ENCODE data around the gene WDFY4.

Gene WDFY4

DNA sequence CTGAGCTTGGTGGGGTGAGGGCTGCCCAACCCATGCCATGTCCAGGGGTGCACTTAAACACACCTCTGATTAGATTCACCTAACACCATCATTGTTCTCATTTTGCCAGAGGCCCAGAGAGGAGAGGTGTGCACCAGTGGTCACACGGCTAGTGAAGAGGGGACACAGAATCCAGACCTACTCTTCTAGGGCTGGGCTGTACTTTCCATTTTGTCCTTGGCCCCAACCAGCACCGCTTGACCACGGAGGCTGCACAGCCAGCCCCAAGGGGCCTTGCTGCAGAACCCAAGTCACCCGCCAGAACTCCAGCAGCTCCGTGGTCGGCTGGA is 246 bp upstream of the WDFY4 start:
- DNase-seq (ENCODE audit: low read depth in 3 of 3, low spot score in 1 of 3): no peak

DNA sequence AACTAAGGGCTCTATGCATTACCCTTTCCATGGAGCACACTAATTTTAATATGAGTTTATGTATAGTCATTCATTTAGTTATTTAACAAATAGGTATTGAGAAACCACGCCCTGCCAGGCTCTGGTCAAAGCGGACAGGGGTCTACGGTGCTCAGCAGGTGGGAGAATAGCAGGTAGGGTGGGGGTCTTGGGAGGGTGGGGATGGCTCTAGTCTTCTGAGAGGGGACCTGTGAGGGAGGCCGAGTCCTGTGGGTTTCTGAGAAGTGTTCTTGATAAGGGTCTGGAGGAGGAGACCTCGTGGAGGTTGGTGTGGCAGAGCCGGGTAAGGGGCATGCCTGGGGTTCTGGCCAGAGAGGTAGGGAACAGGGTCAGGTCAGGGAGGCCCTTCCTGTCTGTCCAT is 1.1 kb downstream of the WDFY4 start:
- DNase-seq (ENCODE audit: low read depth in 3 of 3, low spot score in 1 of 3): no peak

DNA sequence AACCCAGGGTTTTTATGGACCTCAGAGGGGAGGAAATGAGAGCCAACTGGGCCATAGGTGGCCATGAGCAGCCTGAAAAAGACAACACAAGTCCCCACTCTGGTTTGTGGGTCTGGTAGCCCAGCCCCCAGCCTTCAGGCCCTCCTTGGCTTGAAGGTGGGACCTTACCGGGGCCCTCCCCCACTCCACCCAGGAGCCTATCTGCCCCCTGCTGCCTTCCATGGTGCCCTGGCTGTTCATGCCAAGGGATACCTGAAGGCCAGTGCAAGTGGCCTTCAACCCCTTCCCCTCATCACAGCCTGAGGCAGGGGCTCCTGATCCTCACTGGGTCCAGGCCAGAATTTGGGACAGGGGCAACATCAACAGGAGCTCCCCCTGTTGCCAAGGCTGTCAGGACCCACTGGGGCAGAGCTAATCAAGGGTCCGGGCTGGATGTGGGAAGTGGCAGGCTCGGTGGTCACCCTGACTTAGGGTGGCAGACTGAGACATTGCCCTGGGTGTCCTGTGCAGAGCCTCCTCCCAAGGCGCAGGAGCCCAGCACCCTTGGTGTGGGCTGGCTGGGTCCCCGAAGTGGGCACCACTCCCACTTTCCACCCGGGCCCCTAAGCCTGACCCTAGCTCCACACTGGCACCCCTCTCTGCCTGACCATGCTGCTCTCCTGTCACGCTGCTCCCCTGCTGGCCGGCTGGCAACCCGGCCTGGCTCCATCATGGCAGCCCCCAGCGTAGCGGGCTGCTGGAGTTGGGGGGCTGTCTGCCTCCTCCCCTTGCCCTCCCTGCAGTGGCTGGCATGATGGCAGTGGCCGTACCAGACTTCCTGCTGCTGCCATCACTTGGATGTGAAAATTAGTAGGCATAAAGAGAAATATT is 6.4 kb downstream of the WDFY4 start:
- DNase-seq (ENCODE audit: low read depth in 3 of 3, low spot score in 1 of 3): no peak

DNA sequence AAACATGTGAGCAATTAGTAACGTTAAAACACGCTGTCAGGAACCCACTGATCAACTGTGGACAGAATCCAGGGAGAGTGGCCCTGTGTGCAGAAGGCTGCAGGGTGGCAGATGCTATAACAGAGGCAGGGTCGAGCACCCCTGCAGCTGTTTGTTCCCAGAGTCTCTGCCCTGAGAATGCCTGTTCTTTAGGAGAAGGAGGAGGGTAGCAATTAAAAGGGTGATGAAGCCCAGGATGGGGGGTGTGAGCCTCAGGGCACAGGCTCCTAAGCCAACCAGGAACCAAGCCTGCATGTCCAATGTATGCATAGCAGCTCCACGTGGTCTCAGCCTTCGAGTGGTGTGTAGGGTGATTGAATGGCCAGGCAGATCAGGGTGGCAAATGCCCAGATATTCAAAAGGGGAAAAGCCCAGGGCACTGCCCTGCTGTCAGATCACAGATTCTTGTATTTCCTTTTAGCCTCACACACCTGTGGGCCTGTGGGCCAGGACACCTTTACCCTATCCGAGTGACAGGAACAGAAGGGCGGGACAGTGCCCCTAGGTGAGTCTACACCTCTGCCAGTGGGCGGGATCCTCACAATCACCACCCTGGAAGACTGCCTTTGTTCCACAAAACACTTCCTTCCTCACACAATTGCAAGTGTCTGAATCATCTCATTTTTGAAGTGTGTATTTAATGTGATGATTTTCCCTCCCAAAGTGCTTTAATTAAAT is 7.3 kb downstream of the WDFY4 start:
- DNase-seq (ENCODE audit: low read depth in 3 of 3, low spot score in 1 of 3): no peak

DNA sequence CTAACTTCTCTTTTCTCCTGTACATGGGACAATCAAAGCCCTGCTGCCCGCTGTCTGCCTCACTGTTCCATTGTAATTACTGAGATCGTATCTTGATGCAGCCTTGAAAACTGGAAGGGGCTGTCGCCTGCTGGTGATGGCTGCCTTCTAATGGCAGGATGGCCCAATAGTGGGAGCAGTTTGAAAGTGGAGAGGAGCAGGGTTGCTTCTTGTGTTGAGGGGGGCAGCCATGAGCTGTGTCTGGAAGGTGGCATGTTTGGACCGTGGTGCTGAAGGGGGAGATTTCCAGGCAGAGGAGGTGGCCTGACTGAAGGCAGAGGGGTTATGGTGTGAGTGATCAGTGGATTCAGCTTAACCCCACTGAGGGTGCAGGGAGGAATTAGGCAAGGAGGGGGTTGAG is 8.1 kb downstream of the WDFY4 start:
- DNase-seq (ENCODE audit: low read depth in 3 of 3, low spot score in 1 of 3): no peak

DNA sequence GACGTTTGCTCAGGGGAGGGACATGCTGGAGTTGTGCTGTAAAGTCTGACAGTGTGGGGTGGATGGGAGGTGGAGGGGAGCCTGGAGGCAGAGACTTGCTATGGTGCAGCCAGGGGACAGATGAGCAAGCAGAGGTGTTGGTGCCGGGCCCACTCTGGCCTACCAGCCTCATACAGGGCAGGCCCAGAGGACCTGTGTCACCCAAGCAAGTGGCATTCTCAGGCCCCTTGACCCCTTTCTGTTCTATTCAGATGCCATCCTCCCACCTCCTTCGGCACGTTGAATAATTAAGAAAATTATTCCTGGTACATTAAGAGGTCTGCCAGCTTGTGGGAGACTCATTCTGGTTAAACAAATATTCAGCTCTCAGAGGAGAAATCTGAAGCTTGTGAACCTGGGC is 8.5 kb downstream of the WDFY4 start:
- DNase-seq (ENCODE audit: low read depth in 3 of 3, low spot score in 1 of 3): no peak

DNA sequence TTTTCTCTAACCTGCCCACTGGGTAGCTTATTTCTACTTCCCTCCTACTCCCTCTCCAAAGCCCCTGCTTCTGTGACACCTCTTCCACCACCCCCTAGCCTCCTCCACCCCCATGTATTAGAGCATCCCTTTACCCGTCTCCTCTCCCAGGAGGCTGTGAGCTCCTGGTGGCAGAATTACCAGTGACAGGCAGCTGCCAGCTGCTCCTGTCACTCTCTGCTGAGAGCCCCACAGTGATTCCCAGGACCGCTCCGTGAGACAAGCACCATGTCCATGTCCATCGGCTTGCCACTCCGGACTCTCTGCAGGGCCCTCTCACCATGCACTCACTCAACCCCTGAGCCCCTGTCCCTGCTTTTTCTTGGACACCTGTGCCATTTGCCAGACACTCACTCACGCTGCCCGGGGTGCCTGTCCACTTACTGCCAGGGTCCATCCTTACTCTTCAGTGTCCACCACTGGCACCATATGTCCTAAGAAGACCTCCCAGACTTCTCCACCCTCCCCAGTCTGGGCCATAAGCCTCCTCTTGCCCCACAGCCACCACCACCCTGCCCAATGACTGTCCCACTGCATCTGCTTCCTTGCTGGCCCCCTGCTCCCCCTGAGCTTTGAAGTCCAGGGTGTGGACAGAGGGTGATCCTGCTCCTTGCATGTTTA is 9.8 kb downstream of the WDFY4 start:
- no peak for DNase-seq (ENCODE audit: low read depth in 3 of 3, low spot score in 1 of 3)

DNA sequence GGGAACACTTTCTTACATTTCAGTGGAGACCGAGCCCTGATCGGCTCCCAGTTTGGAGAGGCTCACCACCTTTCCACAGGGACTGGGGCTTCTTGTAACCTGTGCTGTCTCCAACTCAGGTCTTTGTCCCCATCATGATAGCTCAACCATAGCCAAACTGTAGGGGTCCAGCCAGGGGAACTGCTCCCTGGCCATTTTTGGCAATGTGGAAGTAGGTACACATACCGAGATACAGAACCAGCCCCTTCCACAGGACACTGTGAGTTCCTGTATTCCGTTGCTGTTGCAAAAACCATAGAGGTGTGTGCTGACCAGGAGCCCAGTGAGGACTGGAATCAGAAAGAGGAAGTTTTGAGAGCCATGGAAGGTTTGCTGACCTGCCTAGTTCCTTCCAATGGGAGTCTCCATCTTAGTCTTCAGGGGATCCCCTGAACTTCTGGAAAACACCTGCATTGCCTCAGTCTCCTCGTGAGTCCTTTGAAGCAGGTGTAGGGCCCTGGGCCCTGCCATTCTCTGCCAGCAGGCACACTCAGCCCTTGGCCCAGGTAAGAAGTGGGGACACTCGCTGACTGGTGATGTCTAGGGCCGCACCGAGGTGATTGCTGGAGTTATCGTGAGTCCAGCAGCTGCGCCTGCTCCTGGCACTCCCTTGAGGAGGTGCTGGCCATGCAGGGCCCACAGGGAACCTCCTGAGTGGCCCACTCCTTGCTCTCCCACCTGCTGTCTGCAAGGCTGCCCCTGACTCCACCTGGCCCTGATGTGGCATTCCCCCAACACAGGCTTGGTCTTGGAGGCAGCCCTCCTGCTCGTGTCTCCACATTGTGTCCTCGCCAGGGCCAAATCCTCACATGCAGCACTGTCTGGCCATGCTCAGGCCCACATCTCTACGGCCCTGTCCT is 11.2 kb downstream of the WDFY4 start:
- no peak for DNase-seq (ENCODE audit: low read depth in 3 of 3, low spot score in 1 of 3)

DNA sequence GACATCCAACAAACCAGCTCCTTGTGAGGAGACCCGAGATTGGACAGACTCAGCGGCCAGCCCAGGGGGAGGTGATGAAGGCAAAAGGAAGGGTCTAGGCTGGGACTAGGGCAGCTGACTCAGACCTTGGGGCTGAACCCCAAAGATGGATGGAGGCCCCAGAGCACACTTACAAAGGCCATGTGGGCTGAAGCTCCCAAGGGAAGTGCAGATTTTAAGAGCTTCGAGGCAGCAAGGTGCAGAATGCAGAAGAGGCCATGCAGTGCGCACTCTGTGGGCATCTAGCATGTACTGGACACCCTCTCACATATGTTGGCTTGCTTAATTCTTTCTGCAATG is 11.8 kb downstream of the WDFY4 start:
- DNase-seq (ENCODE audit: low read depth in 3 of 3, low spot score in 1 of 3): no peak

DNA sequence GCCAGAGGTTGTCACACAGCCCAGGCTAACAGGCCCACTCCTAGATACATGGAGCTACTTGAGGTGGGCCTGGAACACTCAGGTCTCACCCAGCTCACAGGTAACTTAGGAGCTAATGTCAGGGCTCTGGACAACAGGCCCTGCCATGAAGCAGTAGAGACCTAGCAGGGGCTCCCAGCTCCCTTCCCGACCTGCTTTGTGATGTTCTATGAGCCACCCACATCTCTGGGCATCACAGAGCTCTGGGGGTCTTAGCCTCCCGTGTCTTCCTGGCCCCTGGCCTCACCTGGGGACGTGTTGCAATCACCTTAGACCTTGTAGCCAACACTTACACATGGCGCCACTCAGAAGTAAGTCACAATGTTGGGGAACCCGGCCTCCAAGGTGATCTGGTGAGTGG is 12.4 kb downstream of the WDFY4 start:
- DNase-seq (ENCODE audit: low read depth in 3 of 3, low spot score in 1 of 3): no peak

DNA sequence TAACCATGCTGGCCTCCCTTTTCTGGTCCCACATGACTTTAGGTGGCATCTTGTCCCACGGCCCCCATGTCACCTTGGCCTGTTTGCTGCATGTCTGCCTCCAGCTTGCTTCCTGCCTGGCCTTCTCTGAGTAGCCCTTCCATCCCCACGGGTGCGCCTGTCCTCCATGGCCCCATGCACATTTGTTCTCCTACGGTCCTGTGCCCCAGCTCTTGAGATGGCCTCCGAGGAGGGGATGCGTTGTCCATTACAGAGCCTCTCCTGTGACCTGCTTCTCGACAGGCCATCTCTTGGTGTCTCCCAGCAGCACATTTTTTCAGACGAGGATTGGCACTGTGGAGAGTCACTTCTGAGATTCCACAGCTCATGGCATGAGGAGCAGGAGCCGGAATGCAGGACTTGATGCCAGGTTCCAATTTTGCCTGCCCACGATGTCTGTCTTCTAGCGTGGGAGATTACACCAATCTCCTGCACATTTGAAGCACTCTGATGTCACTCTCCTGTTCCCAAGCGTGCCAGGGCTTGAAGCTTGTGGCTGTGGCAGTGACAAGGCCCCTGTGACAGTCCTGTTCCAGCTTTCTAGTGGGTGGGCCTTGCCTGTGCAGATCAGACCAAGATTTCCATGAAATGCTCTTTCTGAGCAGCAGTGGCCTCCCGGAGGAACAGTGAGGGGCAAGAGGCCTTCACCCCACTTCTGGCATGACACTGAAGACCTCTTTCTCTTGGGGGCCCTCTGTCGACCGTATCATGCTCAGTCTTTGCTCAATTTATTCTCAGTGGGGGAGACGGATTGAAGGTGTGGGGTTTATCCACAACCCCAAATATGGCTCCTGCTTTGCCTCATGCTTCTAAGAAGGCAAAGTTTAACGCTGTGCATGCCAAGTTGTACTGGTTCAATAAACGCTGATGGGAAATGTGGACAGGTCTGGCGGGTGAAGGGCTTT is 13.4 kb downstream of the WDFY4 start:
- no peak for DNase-seq (ENCODE audit: low read depth in 3 of 3, low spot score in 1 of 3)

DNA sequence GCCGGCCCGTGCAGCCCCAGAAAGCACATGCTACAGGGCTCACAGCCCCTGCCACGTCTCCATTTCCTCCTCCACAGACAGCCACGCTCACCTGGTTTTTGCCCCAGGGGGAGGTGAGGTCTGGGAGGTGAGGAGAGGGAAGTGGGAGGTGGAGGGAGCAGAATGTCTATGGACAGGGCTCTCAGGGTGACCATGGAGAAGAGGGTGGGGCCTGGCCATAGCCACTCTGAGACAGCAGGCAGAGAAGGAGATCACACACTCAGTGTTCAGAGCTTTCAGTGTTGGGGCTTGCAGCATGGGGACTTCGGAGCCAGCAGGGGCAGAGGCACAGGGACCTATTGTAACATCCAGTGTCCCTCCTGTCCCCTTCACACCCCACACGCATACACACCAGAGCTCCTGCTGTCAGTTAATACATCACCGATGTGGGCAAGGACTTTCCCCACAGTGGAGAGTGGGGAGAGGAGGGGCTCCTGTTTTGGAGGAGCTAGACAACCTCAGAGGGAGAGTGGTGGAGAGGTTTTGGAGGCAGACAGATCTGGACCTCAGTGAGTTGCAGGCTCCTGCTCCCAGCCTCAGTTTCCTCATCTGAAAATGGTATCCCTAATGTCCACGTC is 14.4 kb downstream of the WDFY4 start:
- DNase-seq (ENCODE audit: low read depth in 3 of 3, low spot score in 1 of 3): no peak

DNA sequence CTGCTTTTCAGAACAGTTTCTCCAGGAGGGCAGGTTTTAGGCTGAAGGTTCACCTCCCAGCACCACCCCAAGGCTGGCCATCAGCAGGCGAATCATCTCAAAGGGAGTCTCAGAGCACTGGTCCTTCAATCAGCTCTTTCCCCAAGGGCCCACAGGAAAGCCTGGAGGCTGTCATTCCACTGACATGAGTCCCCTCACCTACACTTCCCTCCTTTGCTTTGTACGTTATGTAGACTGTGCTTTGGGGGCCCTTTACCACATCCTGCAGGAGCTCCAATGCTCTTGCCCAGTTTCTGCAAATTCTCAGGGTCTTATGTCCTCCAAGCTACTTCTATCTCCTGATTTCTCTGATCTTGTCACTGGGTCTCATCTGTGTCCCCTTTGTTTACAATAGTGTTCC is 15.4 kb downstream of the WDFY4 start:
- DNase-seq (ENCODE audit: low read depth in 3 of 3, low spot score in 1 of 3): no peak

DNA sequence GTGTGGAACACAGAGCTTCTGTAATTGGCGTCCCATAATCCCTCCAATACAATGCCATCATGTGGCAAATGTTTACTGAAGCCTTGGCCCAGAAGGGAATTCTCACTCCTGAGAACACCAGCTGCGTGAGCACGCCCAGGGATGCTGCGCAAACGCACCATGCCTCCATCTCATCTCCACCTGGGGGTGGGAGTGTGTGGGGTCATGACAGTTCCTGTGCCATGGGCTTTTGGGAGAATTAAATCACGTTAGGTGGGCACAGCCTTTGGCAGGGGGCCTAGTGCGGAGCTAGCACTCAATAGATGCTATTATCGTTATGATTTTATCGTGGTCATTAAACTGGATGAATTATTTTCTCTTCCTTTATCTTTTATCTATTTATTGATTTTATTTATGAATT is 15.8 kb downstream of the WDFY4 start:
- DNase-seq (ENCODE audit: low read depth in 3 of 3, low spot score in 1 of 3): no peak

DNA sequence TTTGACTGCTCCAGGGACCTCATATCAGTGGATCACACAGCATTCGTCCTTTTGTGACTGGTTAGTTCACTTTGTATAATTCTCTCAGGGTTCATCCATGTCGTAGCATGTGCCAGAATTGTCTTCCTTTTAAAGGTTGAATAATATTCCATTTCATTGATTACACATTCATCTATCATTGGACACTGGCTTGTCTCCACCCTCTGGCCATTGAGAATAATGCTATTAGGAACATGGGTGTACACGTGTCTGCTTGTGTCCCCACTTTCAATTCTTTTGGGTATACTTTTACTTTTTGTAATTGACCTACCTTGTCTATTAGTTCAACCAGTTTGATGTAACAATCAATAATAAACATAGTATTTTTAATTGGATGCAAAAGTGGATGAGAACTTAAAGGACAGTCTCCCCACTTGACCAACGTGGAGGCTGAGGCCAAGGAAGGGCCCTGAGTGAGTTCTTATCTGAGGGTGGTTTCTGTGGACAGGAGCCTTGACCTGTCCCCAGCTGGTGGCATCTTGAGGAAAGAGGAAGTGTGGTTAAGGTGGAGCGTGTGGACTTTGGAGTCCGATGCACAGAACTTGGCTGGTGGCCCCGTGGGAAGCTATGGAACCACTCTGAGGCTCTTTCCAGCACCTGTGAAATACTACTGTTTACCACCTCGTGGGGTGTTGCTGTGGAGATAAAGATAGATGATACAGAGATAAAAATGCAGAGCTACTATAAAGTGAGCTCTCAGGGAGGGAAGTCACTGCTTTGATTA is 16.6 kb downstream of the WDFY4 start:
- no peak for DNase-seq (ENCODE audit: low read depth in 3 of 3, low spot score in 1 of 3)

DNA sequence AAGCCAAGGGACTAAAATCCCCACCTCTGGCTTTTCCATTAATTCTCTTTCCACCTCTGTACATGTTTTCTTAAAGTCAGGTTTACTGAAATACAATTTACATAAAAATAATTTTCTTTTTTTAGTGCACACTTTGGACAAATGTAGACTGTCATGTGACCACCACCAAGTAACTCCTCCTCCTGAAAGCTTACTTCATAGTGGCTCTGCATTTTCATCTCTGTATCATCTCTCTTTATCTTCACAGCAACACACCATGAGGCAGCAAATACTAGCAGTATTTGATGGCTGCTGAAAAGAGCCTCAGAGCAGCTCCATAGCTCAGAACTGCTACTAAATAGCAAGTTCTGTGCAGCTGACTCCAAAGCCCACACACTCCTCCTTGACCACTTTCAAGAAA is 17.3 kb downstream of the WDFY4 start:
- no peak for DNase-seq (ENCODE audit: low read depth in 3 of 3, low spot score in 1 of 3)

DNA sequence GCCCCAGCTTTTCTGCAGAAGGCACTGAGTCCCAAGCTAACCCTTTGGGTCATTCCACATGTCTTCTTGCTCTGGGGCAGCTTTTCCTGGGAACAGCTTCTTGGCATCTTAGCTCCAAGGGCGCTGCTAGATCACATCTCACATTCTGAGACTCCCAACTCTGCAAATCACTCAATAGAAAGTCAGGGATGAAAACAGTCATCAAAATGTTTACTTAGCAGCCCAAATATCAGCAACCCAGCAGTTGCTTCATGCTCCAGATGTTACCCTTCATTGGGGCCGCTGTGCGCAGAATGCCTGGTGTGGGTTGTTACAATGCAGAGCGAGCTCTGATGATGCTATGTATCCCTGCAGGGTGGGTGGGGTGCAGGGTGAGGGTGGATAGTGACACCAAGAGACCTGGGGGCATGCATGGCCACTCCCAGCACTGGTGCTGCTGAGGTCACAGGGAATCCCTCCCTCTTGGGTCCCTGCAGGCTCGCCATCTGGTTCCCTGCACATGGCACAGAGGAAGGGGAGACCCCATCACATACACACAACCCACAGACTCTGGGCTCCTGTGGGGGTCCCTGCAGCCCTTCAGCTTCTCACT is 19.0 kb downstream of the WDFY4 start:
- DNase-seq (ENCODE audit: low read depth in 3 of 3, low spot score in 1 of 3): no peak

DNA sequence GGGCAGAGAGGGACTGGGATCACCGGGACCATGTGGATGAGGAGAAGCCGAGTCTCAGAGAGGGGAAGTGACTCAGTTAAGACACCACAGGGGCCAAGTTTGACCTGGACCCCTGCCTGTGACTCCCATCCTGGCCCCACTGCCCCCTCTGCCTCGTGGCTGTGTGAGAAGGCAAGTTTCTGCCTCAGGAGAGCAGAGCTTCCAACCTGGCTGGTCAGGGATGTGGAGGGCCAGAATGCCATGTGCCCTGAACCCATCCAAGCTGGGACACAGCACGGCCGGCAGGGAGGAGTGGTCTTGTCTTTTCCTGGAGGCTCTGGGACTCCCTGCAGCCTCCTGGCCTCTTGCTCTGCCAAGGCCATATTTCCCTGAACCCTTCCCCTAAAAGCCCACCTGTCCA is 19.5 kb downstream of the WDFY4 start:
- no peak for DNase-seq (ENCODE audit: low read depth in 3 of 3, low spot score in 1 of 3)

Measured in stimulated activated CD4-positive, alpha-beta T cell treated with anti-CD3 and anti-CD28 coated beads, TNF-alpha, amount 100 ng/mL, for 1 hour (primary cell).